ENCODE measurements around the gene ZNF526. TPM values are rescaled to one million over a fixed set of nuclear protein-coding genes. Genes with fewer than 3 reads are reported as not detected.

The ZNF526 gene
- total RNA-seq, 1 donor from 2014 or later, result 18.4 TPM

GRCh38 chr19:42269478-42270345 lies 49.6 kb downstream of the ZNF526 start:
- intact Hi-C loops (cut with micrococcal nuclease), result no loop called here
- Mint-ChIP-seq H3K4me3 (no peak overlapping the region), H3K4me1 (ENCODE audit: low read depth) (peaks cover 33% of the 10 kb centered on the region), H3K36me3 (ENCODE audit: low read depth) (peaks cover 15% of the 10 kb centered on the region), H3K9me3 (no peaks in the 10 kb centered on the region), H3K27me3 (ENCODE audit: insufficient read depth) (no peaks in the 10 kb centered on the region), H3K27ac (peak overlapping the region; percentile 99)
- no peak for DNase-seq (ENCODE audit: low spot score)

DNA sequence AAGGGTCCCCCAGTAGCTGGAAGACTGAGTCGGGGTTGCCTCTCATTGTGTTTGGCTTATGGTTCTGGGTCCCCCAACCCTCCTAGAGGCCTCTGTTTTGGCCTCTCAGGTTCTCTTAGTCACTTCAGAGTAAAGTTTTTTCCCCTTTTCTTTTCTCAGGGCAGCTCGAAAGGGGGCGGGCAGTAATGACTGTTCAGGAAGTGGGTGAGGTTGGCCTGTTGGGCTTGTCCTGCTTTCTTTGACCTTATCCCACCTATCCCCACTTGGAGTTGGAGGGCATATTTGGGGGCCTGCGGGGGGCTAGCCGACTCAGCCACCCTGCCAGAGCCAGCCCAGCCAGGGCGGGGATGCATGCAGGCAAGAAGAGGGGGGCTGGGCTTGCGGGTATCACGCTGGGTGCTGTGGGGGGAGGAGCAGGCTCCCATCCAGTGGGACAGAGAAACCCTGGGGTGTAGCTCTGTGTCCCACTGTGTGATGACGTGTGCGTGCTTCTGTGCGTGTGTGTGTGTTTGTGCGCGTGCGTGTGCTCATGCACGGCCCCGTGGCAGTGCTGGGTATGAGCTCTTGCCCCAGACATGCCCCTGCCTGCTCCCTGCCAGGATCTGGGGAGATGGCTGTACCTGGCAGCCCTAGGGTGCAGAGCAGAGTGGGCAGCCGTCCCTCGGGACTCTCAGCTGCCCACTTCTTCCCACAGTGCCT lies 50.4 kb downstream of the ZNF526 start:
- H3K9me3 Mint-ChIP-seq, result no peaks in the 10 kb centered on the region
- H3K27me3 Mint-ChIP-seq (ENCODE audit: insufficient read depth), result no peaks in the 10 kb centered on the region
- peak overlapping the region; percentile 99 for H3K27ac Mint-ChIP-seq
- DNase-seq (ENCODE audit: low spot score), result peak; percentile 59
- peaks cover 16% of the 10 kb centered on the region for H3K36me3 Mint-ChIP-seq (ENCODE audit: low read depth)
- H3K4me1 Mint-ChIP-seq (ENCODE audit: low read depth), result peaks cover 40% of the 10 kb centered on the region
- no peak overlapping the region for H3K4me3 Mint-ChIP-seq
- intact Hi-C loops (cut with micrococcal nuclease), result no loop called here

DNA sequence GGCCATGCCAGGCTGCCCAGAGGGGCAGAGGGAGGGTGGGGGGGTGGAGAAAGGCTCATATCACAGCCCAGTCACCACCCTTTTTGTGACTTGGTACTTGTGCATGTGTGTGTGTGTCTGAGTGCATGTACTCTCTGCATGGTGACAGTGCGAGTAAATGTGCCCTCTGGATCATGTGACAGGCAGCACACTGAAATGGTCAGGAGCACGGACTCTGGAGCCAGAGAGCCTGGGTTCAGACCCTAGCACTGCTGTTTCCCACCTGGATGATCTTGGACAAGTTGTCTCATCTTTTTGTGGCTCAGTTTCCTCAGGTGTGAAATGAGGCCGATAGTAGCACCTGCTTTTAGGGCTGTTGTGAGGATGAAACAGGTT lies 50.9 kb downstream of the ZNF526 start:
- H3K4me3 Mint-ChIP-seq, result no peak overlapping the region
- H3K36me3 Mint-ChIP-seq (ENCODE audit: low read depth), result peaks cover 20% of the 10 kb centered on the region
- no peaks in the 10 kb centered on the region for H3K27me3 Mint-ChIP-seq (ENCODE audit: insufficient read depth)

GRCh38 chr19:42271861-42272534 lies 51.9 kb downstream of the ZNF526 start:
- intact Hi-C loops (cut with micrococcal nuclease), result no loop called here
- H3K9me3 Mint-ChIP-seq, result no peaks in the 10 kb centered on the region
- H3K4me1 Mint-ChIP-seq (ENCODE audit: low read depth), result peaks cover 54% of the 10 kb centered on the region
- no peak overlapping the region for H3K4me3 Mint-ChIP-seq
- H3K27me3 Mint-ChIP-seq (ENCODE audit: insufficient read depth), result no peaks in the 10 kb centered on the region
- H3K27ac Mint-ChIP-seq, result peak overlapping the region; percentile 88
- no peak for DNase-seq (ENCODE audit: low spot score)
- H3K36me3 Mint-ChIP-seq (ENCODE audit: low read depth), result peaks cover 23% of the 10 kb centered on the region

More for the DNA sequence above, 50.9 kb downstream of the ZNF526 start:
- peak overlapping the region; percentile 88 for H3K27ac Mint-ChIP-seq
- no peak for DNase-seq (ENCODE audit: low spot score)
- no peaks in the 10 kb centered on the region for H3K9me3 Mint-ChIP-seq
- H3K4me1 Mint-ChIP-seq (ENCODE audit: low read depth), result peaks cover 44% of the 10 kb centered on the region
- intact Hi-C loops (cut with micrococcal nuclease), result no loop called here

GRCh38 chr19:42272535-42272897 lies 52.4 kb downstream of the ZNF526 start:
- intact Hi-C loops (cut with micrococcal nuclease), result no loop called here
- Mint-ChIP-seq H3K4me1 (ENCODE audit: low read depth) (peaks cover 57% of the 10 kb centered on the region), H3K36me3 (ENCODE audit: low read depth) (peaks cover 23% of the 10 kb centered on the region), H3K4me3 (no peak overlapping the region), H3K9me3 (no peaks in the 10 kb centered on the region), H3K27ac (no peak overlapping the region), H3K27me3 (ENCODE audit: insufficient read depth) (no peaks in the 10 kb centered on the region)
- DNase-seq (ENCODE audit: low spot score), result no peak

DNA sequence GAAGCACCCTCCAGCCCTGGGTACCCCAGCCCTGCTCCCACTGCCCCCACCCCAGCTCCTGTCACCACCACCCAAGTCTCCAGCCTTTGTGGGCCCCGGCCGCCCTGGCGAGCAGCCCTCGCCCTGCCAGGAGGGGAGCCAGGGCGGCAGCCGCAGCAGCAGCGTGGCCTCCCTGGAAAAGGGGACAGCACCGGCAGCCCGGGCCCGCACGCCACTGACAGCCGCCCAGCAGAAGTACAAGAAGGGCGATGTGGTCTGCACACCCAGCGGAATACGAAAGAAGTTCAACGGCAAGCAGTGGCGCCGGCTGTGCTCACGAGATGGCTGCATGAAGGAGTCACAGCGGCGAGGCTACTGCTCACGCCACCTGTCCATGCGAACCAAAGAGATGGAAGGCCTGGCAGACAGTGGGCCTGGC lies 52.9 kb downstream of the ZNF526 start:
- Mint-ChIP-seq H3K36me3 (ENCODE audit: low read depth) (peaks cover 23% of the 10 kb centered on the region), H3K9me3 (no peaks in the 10 kb centered on the region), H3K27ac (no peak overlapping the region), H3K4me3 (no peak overlapping the region), H3K27me3 (ENCODE audit: insufficient read depth) (no peaks in the 10 kb centered on the region), H3K4me1 (ENCODE audit: low read depth) (peaks cover 53% of the 10 kb centered on the region)
- DNase-seq (ENCODE audit: low spot score), result no peak
- intact Hi-C loops (cut with micrococcal nuclease), result no loop called here

GRCh38 chr19:42273407-42274064 lies 53.4 kb downstream of the ZNF526 start:
- H3K4me1 Mint-ChIP-seq (ENCODE audit: low read depth), result peaks cover 56% of the 10 kb centered on the region
- H3K9me3 Mint-ChIP-seq, result no peaks in the 10 kb centered on the region
- H3K36me3 Mint-ChIP-seq (ENCODE audit: low read depth), result peaks cover 23% of the 10 kb centered on the region
- no peak for DNase-seq (ENCODE audit: low spot score)
- no peaks in the 10 kb centered on the region for H3K27me3 Mint-ChIP-seq (ENCODE audit: insufficient read depth)
- no peak overlapping the region for H3K4me3 Mint-ChIP-seq
- intact Hi-C loops (cut with micrococcal nuclease), result no loop called here
- H3K27ac Mint-ChIP-seq, result no peak overlapping the region

DNA sequence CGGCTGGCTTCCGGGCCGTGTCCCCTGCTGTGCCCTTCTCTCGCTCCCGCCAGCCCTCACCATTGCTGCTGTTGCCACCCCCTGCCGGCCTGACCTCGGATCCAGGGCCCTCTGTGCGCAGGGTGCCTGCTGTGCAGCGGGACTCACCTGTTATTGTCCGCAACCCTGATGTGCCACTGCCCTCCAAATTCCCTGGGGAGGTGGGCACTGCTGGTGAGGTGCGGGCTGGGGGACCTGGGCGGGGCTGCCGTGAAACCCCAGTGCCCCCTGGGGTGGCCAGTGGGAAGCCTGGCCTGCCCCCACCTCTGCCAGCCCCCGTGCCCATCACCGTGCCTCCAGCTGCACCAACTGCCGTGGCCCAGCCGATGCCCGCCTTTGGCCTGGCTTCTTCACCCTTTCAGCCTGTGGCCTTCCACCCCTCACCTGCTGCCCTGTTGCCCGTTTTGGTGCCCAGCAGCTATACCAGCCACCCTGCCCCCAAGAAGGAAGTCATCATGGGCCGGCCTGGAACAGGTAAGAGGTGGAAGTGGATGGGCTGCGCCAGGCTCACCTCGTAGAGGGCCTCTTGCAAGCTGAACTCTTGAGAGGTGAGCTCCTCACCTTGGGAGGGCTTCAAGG lies 54.1 kb downstream of the ZNF526 start:
- no peak overlapping the region for H3K27ac Mint-ChIP-seq
- H3K27me3 Mint-ChIP-seq (ENCODE audit: insufficient read depth), result no peaks in the 10 kb centered on the region
- no peak overlapping the region for H3K4me3 Mint-ChIP-seq
- intact Hi-C loops (cut with micrococcal nuclease), result no loop called here
- DNase-seq (ENCODE audit: low spot score), result no peak
- no peaks in the 10 kb centered on the region for H3K9me3 Mint-ChIP-seq
- H3K36me3 Mint-ChIP-seq (ENCODE audit: low read depth), result peaks cover 24% of the 10 kb centered on the region
- peaks cover 62% of the 10 kb centered on the region for H3K4me1 Mint-ChIP-seq (ENCODE audit: low read depth)

GRCh38 chr19:42275103-42275502 lies 55.0 kb downstream of the ZNF526 start:
- Mint-ChIP-seq H3K27me3 (ENCODE audit: insufficient read depth) (no peaks in the 10 kb centered on the region), H3K9me3 (no peaks in the 10 kb centered on the region), H3K4me1 (ENCODE audit: low read depth) (peaks cover 59% of the 10 kb centered on the region), H3K36me3 (ENCODE audit: low read depth) (peaks cover 28% of the 10 kb centered on the region), H3K27ac (peak overlapping the region; percentile 34), H3K4me3 (no peak overlapping the region)
- intact Hi-C loops (cut with micrococcal nuclease), result no loop called here
- no peak for DNase-seq (ENCODE audit: low spot score)

DNA sequence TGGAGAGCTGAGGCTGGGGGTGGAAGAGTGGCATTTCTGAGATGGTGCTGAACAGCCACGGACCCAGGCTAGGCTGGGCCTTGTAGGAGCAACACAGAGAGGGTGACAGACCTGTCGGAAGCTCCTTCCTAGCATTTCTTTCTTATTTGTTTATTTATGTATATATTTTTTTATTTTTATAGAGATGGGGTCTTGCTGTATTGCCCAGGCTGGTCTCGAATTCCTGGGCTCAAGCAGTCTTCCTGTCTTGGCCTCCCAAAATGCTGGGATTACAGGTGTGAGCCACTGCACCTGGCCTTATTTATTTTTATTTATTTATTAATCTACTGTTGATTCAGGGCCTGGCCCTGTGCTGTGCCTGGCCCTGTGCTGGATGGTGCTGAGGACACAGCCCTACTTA lies 55.4 kb downstream of the ZNF526 start:
- no peaks in the 10 kb centered on the region for H3K27me3 Mint-ChIP-seq (ENCODE audit: insufficient read depth)
- H3K4me3 Mint-ChIP-seq, result peak overlapping the region; percentile 46
- intact Hi-C loops (cut with micrococcal nuclease), result no loop called here
- DNase-seq (ENCODE audit: low spot score), result no peak
- H3K4me1 Mint-ChIP-seq (ENCODE audit: low read depth), result peaks cover 55% of the 10 kb centered on the region
- peak overlapping the region; percentile 79 for H3K27ac Mint-ChIP-seq
- peaks cover 26% of the 10 kb centered on the region for H3K36me3 Mint-ChIP-seq (ENCODE audit: low read depth)
- no peaks in the 10 kb centered on the region for H3K9me3 Mint-ChIP-seq

DNA sequence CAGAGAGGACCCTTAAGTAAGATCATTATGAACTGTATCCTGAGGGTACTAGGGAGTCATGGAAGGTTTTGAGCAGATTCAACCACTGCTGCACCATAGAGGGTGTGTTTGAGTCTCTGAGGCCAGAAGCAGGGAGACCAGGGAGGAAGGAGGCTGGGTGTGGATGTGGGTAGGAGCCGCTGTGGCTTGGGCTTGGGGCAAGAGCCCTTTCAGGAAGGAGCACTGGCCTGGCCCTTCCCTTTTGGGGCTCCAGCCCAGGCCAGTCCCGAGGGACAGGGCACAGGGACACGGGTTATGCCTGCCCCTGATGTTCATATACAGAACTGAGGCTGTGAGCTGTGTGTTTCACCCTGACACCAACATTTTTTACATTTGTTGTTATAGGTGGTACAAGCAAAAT lies 56.2 kb downstream of the ZNF526 start:
- Mint-ChIP-seq H3K27ac (peak overlapping the region; percentile 79), H3K36me3 (ENCODE audit: low read depth) (peaks cover 24% of the 10 kb centered on the region), H3K4me1 (ENCODE audit: low read depth) (peaks cover 52% of the 10 kb centered on the region), H3K27me3 (ENCODE audit: insufficient read depth) (no peaks in the 10 kb centered on the region), H3K9me3 (no peaks in the 10 kb centered on the region), H3K4me3 (peak overlapping the region; percentile 46)
- no peak for DNase-seq (ENCODE audit: low spot score)
- intact Hi-C loops (cut with micrococcal nuclease), result no loop called here

GRCh38 chr19:42276821-42277220 lies 56.7 kb downstream of the ZNF526 start:
- Mint-ChIP-seq H3K27me3 (ENCODE audit: insufficient read depth) (no peaks in the 10 kb centered on the region), H3K4me3 (no peak overlapping the region), H3K4me1 (ENCODE audit: low read depth) (peaks cover 54% of the 10 kb centered on the region), H3K9me3 (no peaks in the 10 kb centered on the region), H3K36me3 (ENCODE audit: low read depth) (peaks cover 23% of the 10 kb centered on the region), H3K27ac (peak overlapping the region; percentile 79)
- intact Hi-C loops (cut with micrococcal nuclease), result no loop called here
- DNase-seq (ENCODE audit: low spot score), result no peak
